Upper lobe of left lung (tissue), 4 donors: ENCODE results near the gene PTPRK.

Experiments
- CTCF ChIP-seq, 6 experiments: fragments of 450-650 bp in 4 of 6; fragments of 200-600 bp in 2 of 6; sonication (generic) in 2 of 6; IDR thresholded peaks; one replicate each; pipeline ENCODE4 v1.5.1; 2016 to 2019; ENCODE audit warnings: antibody characterized with exemption in 6 of 6
- POLR2A ChIP-seq, 4 donors: fragments of 450-650 bp; IDR thresholded peaks; one replicate each; pipeline ENCODE4 v1.5.1; 2016 to 2017; ENCODE audit warnings: antibody characterized with exemption in 4 of 4, mild to moderate bottlenecking in 2 of 4

- TF ChIP-seq CTCF (IDR thresholded peaks at IDR 0.05) (no peak), POLR2A (IDR thresholded peaks at IDR 0.05) (no peak)
Observed at GRCh38 chr6:128567029-128567428, 46.6 kb upstream of the PTPRK start.
